ENCODE results near the gene FAIM2.
A peak's percentile ranks its signal among the peaks of the same experiment; 100 is the strongest.
"Not testable (repeated sequence)": the region's sequence is repeated elsewhere in the genome, so short reads cannot be mapped to it uniquely, and the experiment has no call there.

The FAIM2 gene

DNA sequence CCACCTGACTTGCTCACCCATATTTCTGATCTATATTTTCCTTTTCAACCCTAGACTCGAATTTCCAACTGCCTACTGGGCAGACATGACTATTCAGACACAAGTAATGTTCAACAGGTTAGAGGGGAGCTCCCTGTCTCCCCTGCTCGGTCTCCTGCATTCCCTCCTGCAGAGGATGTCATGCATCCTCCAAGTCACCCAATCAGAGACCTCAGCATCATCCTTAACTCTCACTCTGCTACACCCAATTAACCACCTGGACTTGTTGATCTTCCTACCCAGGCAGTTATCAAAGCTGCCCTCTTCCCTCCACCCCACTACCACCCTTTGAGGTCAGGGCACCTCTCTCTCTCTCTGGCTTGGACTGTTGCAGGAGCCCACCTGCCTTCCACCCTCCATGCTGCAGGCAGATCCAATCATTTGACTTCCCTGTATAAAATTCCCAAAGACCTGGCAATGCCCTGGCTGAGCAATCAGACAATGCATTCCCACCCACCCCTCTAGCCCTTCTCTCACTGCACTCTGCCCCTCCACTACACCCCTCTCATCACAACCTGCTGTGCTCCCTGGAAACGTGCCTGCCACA is 10.9 kb downstream of the FAIM2 start:
- no peak for DNase-seq

DNA sequence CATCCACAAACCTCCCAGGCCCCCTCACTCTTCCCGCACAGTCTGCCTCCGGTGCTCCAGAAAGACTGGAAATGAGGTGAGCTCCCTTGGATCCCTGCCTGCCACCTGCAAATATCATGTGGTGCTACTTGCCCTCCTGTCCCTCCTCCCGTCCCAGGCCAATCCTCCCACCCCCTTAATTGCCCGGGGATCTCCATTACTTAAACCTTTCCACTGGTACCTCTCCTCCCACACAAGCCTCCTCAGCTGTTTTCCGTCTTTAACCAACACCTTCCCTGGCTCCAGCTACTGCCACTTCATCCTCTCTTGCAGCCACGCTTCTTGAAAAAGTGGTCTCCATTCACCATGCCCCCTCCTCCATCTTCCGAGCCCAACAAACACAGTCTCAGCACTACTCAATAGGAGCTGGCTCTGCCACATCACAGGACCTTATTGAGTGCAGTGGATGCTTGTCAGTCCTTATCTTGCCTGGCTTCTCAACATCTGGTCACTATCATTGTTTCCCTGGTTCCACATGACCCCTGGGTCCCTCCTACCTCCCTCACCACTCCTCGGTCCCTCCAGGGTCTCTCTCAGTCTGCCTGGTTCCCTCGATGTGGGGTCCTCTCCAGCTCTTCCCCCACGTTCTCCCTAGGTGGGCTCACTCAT is 11.5 kb downstream of the FAIM2 start:
- no peak for DNase-seq

DNA sequence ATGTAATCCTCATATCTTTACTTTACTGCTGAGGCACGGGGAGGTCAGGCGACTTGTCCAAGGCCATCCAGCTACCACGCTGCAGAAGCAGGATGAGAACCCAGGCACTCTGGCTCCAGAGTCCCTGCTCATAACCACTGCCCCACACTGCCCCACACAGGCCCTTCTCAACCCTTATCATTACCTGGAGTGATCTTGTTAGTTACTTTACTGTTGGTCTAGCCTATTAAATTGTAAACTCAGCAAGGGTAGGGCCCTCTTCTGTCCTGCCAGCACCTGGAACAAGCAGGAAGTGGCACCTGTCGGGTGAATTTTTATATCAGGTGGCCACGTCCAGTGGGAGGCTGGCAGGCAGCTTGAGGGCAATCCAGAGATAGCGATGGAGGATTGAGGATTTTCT is 12.2 kb downstream of the FAIM2 start:
- DNase-seq = no peak

DNA sequence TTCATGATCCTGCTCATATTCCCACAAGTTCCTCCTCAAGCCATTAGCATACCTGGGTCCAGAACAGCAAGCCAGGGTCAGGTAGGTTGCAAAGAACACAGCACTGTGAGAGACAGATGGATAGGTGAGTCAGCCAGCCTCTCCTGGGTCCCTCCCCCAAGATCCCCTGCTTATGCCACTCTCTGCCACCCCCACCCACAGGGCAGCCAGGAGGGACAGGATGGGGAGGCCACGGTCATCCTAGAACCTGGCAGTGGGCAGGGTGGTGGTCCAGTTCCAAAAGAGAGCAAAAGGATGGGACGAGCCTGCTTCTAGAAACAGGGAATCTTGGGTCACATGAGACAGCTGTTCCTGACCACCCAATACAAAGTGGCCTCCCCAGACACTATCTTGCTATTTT is 12.7 kb downstream of the FAIM2 start:
- no peak for DNase-seq

DNA sequence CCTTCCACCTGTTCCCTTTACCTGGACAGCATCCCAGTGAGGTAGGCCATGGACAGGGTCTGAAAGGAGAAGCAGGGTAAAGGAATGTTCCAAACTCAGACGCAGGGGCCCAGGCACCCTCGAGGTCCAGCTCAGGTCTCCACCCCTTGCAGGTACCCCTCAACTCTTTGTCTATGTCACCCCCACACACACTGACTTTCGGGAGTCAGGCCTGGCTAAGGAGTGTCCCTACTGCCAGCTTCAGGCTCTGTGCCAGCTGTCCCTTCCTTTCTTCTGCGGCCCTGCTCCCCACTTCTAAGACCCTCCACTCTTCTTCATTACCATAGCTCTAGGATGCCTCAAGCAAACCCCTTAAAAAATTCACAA is 13.6 kb downstream of the FAIM2 start:
- DNase-seq = no peak

DNA sequence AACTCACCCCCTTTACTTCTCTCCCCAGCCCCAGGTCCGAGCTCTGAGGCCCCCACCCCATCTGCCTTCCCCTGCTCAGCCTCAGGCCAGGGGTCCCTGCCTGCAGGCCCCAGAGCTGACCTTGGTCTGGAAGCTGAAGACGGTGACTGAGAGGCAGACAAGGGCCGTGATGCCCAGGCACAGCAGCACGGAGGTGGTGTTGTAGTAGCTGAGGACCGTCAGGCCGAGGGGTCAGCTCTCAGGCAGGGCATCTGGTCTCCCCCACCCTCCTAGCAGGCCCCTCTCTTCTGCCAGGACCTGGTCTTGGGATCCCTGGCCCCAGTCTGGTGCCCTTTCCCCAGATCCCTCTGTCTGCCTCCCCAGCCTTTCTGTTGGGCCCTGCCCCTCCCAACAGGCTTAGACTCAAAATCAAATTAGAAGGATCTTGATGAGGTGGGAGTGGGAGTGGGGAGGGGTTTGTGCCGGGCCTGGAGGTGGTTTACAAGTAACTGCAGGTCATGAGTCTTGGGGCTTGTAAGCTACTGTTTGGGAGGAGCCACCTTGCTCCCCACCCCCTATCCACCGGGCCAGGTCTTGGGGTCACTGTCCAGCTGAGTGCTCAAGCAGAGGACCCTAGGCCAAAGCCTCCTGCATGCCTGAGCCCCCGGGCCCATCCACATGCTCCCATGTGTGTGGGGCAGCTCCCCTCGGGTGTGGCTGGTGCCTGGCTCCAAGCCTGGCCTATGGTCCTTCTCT is 14.2 kb downstream of the FAIM2 start:
- no peak for DNase-seq

DNA sequence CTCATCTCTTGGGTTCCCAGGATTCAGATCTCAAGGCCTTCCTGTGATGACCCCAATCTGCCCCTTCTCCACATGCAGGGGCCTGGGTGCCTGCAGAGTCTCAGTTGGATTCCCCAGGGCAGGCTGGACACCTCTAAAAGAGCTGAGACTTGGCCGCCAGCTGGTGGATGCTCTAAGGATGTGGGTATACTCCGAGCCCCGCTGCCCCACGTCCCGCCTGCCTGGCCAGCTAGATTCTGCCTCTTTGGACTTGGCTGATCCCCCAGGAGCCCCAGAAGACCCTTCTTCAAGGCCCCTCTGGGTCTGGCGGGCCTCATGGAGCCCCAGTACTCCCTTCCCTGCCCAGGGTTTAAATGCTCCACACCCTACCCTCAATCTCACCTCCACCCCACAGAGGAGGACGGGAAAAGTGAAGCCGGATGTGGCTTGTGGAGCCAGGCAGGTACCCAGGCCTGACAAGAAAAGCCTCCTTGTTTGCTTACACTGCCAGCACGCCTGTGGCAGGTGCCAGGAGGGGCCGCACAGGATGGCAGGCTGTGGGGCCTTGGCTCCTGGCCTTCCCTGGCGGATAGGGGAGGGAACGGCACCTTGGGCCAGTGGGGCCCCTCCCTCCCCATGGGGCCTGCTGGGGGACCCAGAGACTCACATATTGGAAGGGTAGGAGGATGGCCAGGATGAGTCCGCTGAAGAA is 15.1 kb downstream of the FAIM2 start:
- no peak for DNase-seq

DNA sequence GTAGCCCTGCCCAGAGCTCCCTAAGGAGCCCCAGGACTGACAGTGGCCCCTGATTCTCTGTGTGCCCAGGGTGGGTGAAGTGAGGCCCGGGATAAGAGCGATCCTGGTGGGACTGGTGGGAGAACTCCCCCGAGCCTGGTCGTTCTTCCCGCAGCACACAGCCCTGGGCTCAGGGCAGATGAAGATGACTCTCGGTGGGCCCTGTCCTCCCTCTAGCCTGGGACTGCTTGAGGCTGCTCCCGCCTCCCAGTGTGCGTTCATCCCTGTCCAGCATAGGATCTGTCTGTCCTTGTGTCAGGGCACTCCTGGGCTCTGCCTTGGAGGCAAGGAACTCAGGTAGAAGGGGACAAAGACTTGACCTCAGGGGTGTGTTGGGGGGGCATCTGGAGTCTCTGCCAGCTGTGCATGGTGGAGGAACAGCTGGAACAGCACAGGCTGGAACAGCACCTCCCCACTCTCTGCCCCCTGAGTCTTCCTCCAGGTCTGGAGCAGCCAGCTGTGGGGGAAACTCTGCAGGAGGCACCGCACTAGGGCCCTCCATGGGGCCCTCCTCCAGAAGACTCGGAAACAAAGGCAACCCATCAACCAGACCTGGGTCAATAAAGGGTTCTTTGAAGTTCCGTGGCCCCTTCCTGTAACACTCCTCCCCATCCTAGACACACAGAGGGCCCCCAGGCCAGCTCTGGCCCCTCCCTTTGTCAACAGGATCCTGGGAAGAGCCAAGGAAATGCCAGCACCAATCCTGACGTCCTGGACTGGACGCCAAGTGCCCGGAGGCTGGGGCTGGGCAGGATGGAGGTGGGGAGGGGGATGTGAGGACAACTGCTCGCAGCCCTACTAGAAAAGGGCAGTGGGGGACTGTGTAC is 15.9 kb downstream of the FAIM2 start:
- DNase-seq = no peak

DNA sequence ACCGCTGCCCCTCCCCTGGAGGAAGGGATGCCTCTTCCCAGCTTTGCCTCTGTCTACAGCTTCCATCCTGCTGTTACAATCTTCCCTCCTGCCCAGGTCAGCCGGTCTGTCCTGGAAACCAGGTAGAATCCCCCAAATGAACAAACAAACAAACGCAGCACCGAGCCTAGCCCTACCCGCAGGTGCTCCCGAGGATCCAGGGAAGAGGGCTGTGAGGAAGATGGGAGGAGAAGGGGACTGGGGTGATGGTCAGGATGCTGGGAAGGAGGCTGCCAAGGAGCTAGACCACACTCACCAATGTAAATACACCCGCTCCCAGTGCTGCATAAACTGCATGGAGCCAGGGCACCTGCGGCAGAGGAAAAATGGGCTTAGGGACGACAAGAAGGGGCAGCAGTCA is 16.6 kb downstream of the FAIM2 start:
- DNase-seq = no peak

DNA sequence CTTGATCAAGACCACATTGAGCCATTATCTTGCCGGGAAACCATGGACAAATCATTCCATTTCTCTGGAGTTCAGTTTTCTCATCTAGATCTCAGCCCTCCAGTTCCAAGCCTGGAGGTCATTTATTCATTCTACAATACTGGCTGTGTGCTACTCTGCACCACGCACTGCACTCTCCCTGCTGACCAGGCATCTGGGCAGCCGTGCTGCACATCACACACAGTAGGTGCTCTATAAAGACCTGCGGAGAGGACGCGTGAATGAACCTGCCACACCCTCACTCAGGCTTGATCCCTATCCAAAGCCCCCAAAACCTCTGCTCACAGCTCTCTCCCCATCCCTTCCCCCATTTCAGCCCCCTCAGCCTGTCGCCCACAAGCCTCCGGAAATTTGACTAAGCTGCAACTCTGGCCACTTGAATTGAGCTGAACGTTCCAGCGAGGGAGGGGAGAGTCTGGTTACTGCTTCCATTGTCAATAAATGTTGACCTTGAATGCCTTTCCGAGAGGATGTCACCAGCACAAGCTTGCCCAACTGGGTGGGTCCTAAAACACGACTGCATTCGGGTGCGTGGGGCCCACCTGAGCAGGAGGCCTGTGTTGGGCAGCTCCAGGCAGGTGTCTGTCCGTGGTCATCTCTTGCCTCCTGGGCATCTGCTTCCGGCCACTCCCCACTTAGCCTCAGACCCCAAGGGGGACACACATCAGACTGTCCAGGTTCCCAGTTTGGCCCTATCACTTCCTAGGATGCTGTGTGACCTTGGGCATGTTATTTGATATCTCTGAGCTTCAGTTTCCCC is 17.8 kb downstream of the FAIM2 start:
- no peak for DNase-seq

DNA sequence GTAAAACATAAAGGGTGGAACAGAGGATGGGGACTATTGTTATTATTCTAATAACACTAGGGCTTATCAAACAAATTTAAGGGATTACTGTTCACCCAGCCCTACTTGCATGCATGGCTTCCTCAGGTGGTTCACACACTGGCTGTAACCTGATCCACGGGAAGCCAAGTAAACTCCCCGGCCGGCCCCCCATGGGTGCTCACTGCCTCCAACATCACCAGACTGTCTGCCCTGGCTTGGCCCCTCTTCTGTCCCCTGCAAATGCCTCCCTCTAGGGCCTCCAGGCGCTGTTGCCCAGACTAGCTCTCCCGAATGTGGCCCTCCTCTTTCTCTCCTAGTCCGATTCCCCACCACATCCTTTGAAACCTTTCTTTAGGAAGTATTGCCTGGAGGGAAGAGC is 18.6 kb downstream of the FAIM2 start:
- peak; percentile 89 for DNase-seq

DNA sequence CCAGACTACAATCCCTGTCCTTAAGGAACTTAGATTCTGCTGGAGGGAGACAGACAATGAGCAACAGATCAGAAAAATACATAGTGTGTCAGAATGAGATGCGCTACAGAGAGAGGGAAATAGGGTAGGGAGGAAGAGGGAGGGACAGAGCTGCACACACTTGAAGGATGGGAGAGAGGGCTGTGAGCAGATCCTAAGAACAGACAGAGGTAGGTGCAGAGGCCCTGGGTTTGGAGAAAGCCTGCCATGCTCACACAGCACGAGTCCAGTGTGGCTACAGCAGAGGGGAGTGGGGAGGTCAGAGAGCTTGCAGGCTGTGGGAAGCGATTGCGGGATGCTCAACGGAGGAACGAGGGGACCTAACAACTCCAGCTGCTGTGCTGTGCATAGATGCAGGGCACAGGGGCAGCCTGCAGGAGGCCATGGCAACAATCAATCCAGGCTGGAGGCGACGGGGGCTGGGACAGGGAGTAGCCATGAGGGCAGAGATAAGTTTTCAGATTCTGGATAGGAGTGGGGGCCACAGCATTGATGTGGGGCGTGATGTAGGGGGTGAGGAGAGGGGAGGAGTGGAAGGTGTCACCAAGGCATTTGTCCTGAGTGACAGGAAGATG is 20.7 kb downstream of the FAIM2 start:
- DNase-seq = peak; percentile 40

DNA sequence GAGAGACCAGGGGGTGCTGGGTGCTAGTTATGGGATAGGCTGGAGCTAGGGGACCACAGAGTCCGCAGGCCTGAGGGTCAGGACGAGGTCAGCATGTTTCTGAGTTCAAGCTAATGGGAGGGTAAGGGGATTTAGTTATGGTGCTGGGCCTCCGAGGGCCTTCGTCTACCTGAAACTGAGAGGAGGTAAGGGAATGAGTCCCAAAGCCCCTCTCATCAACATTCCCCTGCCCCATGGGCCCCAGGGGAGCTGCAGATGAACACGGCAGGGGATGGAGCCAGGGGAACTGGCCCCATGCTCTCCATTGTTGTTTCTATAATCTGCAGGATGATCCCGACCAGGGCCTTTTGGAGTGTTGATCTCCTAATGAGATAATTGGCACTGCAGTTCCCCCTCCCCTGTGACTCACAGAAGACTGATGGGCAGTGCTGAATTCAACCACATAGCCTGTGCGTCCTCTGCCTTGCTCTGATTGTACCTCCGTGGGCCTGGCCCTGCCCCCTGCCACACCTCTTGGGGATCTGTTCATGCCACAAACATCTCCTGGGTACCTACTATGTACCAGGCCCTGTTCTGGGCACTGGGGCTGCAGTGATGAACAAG is 21.4 kb downstream of the FAIM2 start:
- peak; percentile 88 for DNase-seq

DNA sequence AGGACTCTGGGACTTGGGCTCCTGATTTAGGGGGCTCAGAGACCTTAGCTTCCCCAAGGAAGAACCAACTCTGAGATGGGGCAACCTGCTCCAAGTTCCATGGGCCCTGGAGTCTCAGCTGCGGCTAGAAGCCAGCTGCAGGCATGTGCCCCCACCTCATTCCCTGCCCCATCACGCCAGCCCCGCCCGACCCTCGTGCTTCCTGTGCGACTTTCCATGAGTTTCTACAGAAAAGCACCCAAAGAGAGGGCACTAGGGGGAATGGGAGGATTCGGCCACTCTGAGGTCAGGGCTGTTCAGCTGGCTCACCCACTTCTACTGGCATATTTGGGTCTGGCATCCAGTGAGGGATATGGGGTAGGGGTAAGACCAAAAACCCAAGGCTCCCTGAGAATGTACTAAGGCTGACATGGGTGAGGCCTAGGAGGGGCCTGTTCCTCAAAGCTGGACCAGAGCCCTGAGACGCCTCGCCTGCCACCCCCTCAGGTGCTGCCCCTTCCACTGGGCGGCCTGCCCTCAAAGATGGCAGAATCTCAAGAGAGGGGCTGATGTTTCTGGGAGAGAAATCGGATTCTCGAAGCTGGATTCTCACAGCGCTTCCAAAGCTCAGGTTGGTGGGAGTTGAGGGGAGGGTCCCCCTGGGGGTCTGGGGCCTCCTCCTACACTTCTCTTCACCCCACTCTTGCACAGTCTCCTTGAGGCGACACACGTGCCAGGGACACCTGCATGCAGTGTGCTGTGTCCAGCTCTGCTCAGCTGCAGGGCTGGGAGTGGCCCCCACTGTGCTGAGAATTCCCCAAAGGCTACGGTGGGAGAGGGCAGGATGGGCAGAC is 22.1 kb downstream of the FAIM2 start:
- DNase-seq = no peak

DNA sequence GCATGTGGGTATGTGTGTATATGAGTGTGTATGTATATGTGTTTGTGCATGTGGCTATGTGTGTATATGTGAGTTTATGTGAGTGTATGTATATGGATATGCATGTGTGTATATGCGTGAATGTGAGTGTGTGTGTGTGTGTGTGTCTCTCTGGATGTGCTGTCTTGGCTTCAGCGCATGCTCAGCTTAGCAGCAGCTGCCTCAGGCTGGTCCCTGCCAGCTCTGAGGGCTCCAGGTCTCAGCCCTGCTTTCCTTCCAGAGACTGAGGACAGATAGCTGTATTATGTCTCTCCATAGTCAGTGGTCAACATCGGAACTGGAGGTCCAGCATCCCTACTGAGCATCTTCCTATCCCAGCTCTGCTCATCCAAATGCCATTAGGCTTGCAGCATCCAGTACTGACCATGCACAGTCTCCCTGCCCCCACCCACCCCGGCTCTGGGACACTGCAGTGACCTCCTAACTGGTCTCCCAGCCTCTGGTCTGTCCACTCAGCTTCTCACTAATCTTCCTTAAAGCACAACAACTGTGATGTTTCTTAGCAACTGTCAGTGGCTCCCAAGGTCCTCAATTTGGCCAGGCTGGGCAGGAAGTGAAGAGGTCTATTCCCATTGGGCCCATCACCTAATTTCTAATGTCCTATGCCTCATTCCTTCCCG is 22.8 kb downstream of the FAIM2 start:
- no peak for DNase-seq

DNA sequence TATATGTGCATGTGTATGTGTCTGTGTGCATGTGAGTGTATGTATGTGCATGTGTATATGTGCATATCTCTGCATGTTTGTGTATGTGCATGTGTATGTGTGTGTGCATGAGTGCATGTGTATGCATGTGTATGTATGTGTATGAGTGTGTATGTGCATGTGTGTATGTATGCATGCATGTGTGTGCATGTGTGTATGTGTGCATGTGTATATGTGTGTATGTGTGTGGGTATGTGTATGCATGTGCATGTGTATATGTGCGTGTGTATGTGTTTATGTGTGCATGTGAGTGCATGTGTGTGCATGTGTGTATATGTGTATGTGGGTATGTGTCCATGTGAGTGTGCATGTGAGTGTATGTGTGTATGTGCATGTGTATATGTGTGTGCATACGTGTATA is 24.6 kb downstream of the FAIM2 start:
- not testable (repeated sequence) for DNase-seq

DNA sequence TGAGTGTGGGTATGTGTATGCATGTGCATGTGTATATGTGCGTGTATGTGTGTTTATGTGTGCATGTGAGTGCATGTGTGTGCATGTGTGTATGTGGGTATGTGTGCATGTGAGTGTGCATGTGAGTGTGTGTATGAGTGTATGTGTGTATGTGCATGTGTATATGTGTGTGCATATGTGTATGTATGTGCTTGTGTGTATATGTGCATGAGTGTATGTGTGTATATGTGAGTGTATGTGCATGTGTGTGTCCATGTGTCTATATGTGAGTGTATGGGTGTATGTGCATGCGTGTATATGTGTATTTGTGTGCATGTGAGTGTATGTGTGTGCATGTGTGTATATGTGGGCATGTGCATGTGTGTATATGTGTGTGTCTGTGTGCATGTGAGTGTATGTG is 25.7 kb downstream of the FAIM2 start:
- no peak for DNase-seq

DNA sequence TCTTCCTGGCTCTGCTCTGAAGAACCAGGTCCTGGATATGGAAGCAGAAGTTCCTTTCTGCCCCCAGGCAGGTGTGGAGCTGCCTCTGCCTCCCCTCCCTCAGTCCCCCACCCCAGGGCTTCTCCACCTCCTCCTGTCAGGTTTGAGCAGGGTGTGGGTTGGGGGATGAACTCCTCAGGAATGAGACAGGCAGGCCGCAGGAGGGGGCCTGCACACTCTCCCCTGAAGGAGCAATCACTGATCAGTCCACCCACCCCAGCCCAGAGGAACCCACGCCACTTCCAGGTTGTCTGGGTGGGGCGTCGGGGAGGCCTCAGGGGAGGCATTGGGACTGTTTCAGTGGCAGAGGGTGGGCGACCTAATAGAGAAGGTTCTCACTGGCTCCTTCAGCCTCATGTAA is 26.6 kb downstream of the FAIM2 start:
- DNase-seq = no peak

DNA sequence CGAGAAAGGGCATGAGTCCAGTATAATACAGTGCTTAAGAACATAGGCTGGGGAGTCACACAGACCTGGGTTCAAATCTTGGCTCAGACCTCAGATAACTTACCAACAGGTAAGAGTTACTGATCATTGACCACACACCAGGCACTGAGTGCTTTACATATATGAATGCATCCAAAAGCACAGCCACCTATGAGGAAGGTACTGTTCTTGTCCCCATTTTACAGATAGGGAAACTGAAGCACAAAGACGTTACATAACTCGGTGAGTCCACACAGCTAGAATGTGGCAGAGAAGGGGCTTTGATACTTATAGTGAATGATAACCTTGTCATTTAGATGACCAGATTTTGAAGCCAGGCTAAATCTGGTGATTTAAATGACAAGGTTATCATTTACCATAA is 27.6 kb downstream of the FAIM2 start:
- DNase-seq = no peak
